K562 (cell line): ENCODE data around the gene FBXO48. TPM values are rescaled to one million over a fixed set of nuclear protein-coding genes. Genes with fewer than 3 reads are reported as not detected.

Source experiments
- CBX3 ChIP-seq, 2 experiments: IDR thresholded peaks; 1 replicate in 1 of 2; 2 replicates in 1 of 2; pipeline ENCODE4 v1.6.1; 2012; ENCODE audit warnings: inconsistent platforms in 2 of 2, low read length in 2 of 2, borderline replicate concordance in 1 of 2, control low read depth in 1 of 2
- CTCF ChIP-seq, 3 experiments: IDR thresholded peaks in 2 of 3; conservative IDR thresholded peaks in 1 of 3; 2 replicates each; pipeline ENCODE4 v1.5.1; 2011 to 2012; ENCODE audit warnings: low read length in 3 of 3, mild to moderate bottlenecking in 3 of 3, control low read depth in 2 of 3, improper control_type of control experiment in 1 of 3, inconsistent platforms in 1 of 3, low read depth in 1 of 3, mixed read lengths in 1 of 3, moderate library complexity in 1 of 3; ENCODE audit not compliant: insufficient read depth in 2 of 3
- ESRRB ChIP-seq: fragments of 250-450 bp; sonication (Bioruptor Pico); IDR thresholded peaks from 2 replicates; pipeline ENCODE4 v1.5.0; 2020; ENCODE audit warnings: mild to moderate bottlenecking, moderate library complexity, borderline replicate concordance
- FOSL1 ChIP-seq: fragments of 200-800 bp; sonication (Bioruptor generic); conservative IDR thresholded peaks from 2 replicates; pipeline ENCODE4 v1.6.1; 2016; ENCODE audit warnings: missing genetic modification characterization, missing compliant biosample characterization
- HOMEZ ChIP-seq: fragments of 250-450 bp; sonication (Bioruptor Pico); IDR thresholded peaks from 2 replicates; pipeline ENCODE4 v1.4.0; 2020; ENCODE audit warnings: mild to moderate bottlenecking, moderate library complexity
- MITF ChIP-seq: IDR thresholded peaks from 2 replicates; pipeline ENCODE4 v1.6.1; 2014; ENCODE audit warnings: antibody characterized with exemption
- POLR2G ChIP-seq: fragments of 200-400 bp; formaldehyde crosslinking; IDR thresholded peaks from 2 replicates; pipeline ENCODE4 v1.6.1; 2017; ENCODE audit warnings: low read depth, mild to moderate bottlenecking, antibody characterized with exemption, low read length, moderate library complexity
- SMAD4 ChIP-seq: fragments of 250-450 bp; sonication (Bioruptor Pico); conservative IDR thresholded peaks from 2 replicates; pipeline ENCODE4 v1.8.0; 2021; ENCODE audit warnings: inconsistent platforms, mild to moderate bottlenecking, moderate library complexity
- SMARCC2 ChIP-seq: fragments of 450-650 bp; IDR thresholded peaks from 2 replicates; pipeline ENCODE4 v1.6.1; 2017; ENCODE audit warnings: antibody characterized with exemption, moderate library complexity, mild to moderate bottlenecking, low read depth
- STAG1 ChIP-seq: sonication (generic); formaldehyde crosslinking; IDR thresholded peaks from 2 replicates; pipeline ENCODE4 v1.5.0; 2020; ENCODE audit warnings: missing genetic modification reagents, borderline replicate concordance
- STAT6 ChIP-seq: sonication (generic); formaldehyde crosslinking; IDR thresholded peaks from 2 replicates; pipeline ENCODE4 v1.8.1; 2023; ENCODE audit warnings: mild to moderate bottlenecking, missing genetic modification reagents
- ZNF184 ChIP-seq: sonication (generic); formaldehyde crosslinking; IDR thresholded peaks from 2 replicates; pipeline ENCODE4 v1.5.0; 2020; ENCODE audit warnings: missing genetic modification reagents
- ZNF354B ChIP-seq: fragments of 250-450 bp; sonication (Bioruptor Pico); IDR thresholded peaks from 2 replicates; pipeline ENCODE4 v1.4.0; 2020
- ZNF717 ChIP-seq: fragments of 250-450 bp; sonication (Bioruptor Pico); IDR thresholded peaks from 2 replicates; pipeline ENCODE4 v1.5.0; 2021
- polyA plus RNA-seq, 8 experiments: library from polyadenylated mRNA; depleted of rRNA in 4 of 8; stranded (reverse) in 5 of 8; unstranded in 3 of 8; fragments of >200 nt; fragmentation: Nextera tagmentation in 2 of 8; fragmentation: Illumina TruSeq in 1 of 8; extraction: Ambion mirVana in 2 of 8; extraction: Trizol in 1 of 8; gene quantifications; 2 replicates each; pipeline versions ENCODE4 v1.2.1 to v1.2.3, GENCODE V29; 2011 to 2014; ENCODE audit warnings: inconsistent platforms in 1 of 8, missing spikeins in 1 of 8
- total RNA-seq, 7 experiments: library from RNA; depleted of rRNA in 6 of 7; stranded (reverse); fragments of >200 nt in 6 of 7; fragmentation: Illumina TruSeq in 2 of 7; extraction: Trizol in 2 of 7; gene quantifications; 2 replicates each; pipeline versions ENCODE4 v1.2.1 to v1.2.3, GENCODE V29; 2011 to 2021; ENCODE audit warnings: low replicate concordance in 1 of 7

Gene FBXO48
- total and polyA plus RNA-seq, 9 of the 15 experiments (the other 6 are each of a cell fraction or from before 2014, with no cell fraction given): 0.36 to 1.8 (median 0.73) TPM

GRCh38 chr2:68441179-68441993, 25.7 kb downstream of the FBXO48 start (continued):
- TF ChIP-seq POLR2G: no peak
- TF ChIP-seq STAG1 (CRISPR knock-in tag): peak; percentile 28; the same call in 1 of the 2 replicates
- TF ChIP-seq ZNF184 (CRISPR knock-in tag): no peak
- TF ChIP-seq HOMEZ: no peak
- TF ChIP-seq CTCF (IDR thresholded peaks at IDR 0.05 in 2 of 3, conservative IDR thresholded peaks at IDR 0.05 in 1 of 3; ENCODE audit: insufficient read depth in 2 of 3, low read depth in 1 of 3, low read length in 3 of 3): peak; percentile 88 to 97 (median 96)
- no peak for TF ChIP-seq MITF
- no peak for TF ChIP-seq ZNF717 (CRISPR knock-in tag)
- no peak for TF ChIP-seq SMARCC2
- peak; percentile 13; the same call in 1 of the 2 replicates for TF ChIP-seq FOSL1
- no peak for TF ChIP-seq ESRRB (CRISPR knock-in tag)
- no peak for TF ChIP-seq ZNF354B (CRISPR knock-in tag)
- TF ChIP-seq STAT6 (CRISPR knock-in tag): no peak
- no peak; the same call in 1 of the 2 replicates for TF ChIP-seq SMAD4 (CRISPR knock-in tag)
- TF ChIP-seq CBX3 (IDR thresholded peaks at IDR 0.05; ENCODE audit: borderline replicate concordance in 1 of 2, low read length in 2 of 2): 0 out of 3 replicates have a peak, but pooled peaks of 1 of the 2 experiments have one; percentile 40
